Gastroesophageal sphincter (tissue), 4 donors: ENCODE measurements around the gene TGFB1I1. TPM values are rescaled to one million over a fixed set of nuclear protein-coding genes. Genes with fewer than 3 reads are reported as not detected.

Experiments
- ATAC-seq: fragments of 150-250 bp; one replicate; pipeline ENCODE4 v1.9.1; 2016; ENCODE audit warnings: mild to moderate bottlenecking, moderate library complexity
- H3K27ac ChIP-seq, 4 donors: fragments of 200-600 bp; sonication (generic) in 3 of 4; 1 replicate in 3 of 4; 2 replicates in 1 of 4; pipeline ENCODE4 v1.5.1; 2016 to 2019
- H3K27me3 ChIP-seq: fragments of 200-600 bp; sonication (generic); one replicate; pipeline ENCODE4 v1.5.1; 2019
- H3K36me3 ChIP-seq, 2 donors: fragments of 200-600 bp; sonication (generic); one replicate each; pipeline ENCODE4 v1.5.1; 2019; ENCODE audit warnings: control low read depth in 1 of 2
- H3K4me1 ChIP-seq, 3 donors: fragments of 200-600 bp; sonication (generic); 1 replicate in 2 of 3; 2 replicates in 1 of 3; pipeline ENCODE4 v1.5.1; 2016 to 2019; ENCODE audit warnings: control low read depth in 2 of 3
- H3K4me3 ChIP-seq, 2 donors: fragments of 200-600 bp; sonication (generic); one replicate each; pipeline ENCODE4 v1.5.1; 2019; ENCODE audit warnings: mild to moderate bottlenecking in 1 of 2, moderate library complexity in 1 of 2
- H3K9me3 ChIP-seq, 3 donors: fragments of 200-600 bp; sonication (generic); one replicate each; pipeline ENCODE4 v1.5.1; 2017 to 2019; ENCODE audit warnings: control low read depth in 2 of 3
- CTCF ChIP-seq, 4 experiments: fragments of 200-600 bp in 2 of 4; fragments of 450-650 bp in 2 of 4; sonication (generic) in 1 of 4; IDR thresholded peaks; one replicate each; pipeline ENCODE4 v1.5.1; 2017 to 2019; ENCODE audit warnings: antibody characterized with exemption in 4 of 4, mild to moderate bottlenecking in 2 of 4, moderate library complexity in 2 of 4
- EP300 ChIP-seq: sonication (generic); formaldehyde crosslinking; IDR thresholded peaks from one replicate; pipeline ENCODE4 v1.6.1; 2017; ENCODE audit warnings: antibody characterized with exemption, mild to moderate bottlenecking
- POLR2A ChIP-seq, 2 donors: fragments of 450-650 bp; IDR thresholded peaks; one replicate each; pipeline ENCODE4 v1.6.1; 2017; ENCODE audit warnings: antibody characterized with exemption in 2 of 2, mild to moderate bottlenecking in 2 of 2, moderate library complexity in 1 of 2
- POLR2AphosphoS5 ChIP-seq: sonication (generic); formaldehyde crosslinking; IDR thresholded peaks from one replicate; pipeline ENCODE4 v1.6.1; 2017; ENCODE audit warnings: antibody characterized with exemption
- WGBS, 2 donors: methylation state at CpG; one replicate each; pipeline ENCODE4 v1.1.5; 2018; ENCODE audit warnings: low coverage in 1 of 2; 5-methylcytosine and 5-hydroxymethylcytosine counted together
- total RNA-seq, 4 donors: library from RNA; depleted of rRNA; stranded (reverse); fragments of >200 nt; gene quantifications; one replicate each; pipeline ENCODE4 v1.1.0, GENCODE V29; 2016

The TGFB1I1 gene
- total RNA-seq, 4 donors from 2014 or later, result 157 to 438 (median 211) TPM

GRCh38 chr16:31460582-31461002 lies 11.4 kb upstream of the TGFB1I1 start:
- 37 to 38% methylated on average over 8 of the region's 8 CpGs for WGBS, 2 donors
- ATAC-seq, result no peak
- Histone ChIP-seq H3K9me3 (no peaks in the 10 kb centered on the region), H3K27me3 (no peaks in the 10 kb centered on the region), H3K4me1 (peaks cover 0 to 45% (median 30%) of the 10 kb centered on the region in 3 donors), H3K27ac (peak overlapping the region; percentile 44 to 100 (median 95)), H3K4me3 (peak overlapping the region in 1 of 2 donors; percentile 66), H3K36me3 (peaks cover 0 to 48% of the 10 kb centered on the region in 2 donors)
- TF ChIP-seq CTCF (IDR thresholded peaks at IDR 0.05) (peak in 3 of 4 experiments; percentile 47 to 56 (median 53)), POLR2AphosphoS5 (no peak)

- Histone ChIP-seq H3K36me3 (peaks cover 0 to 56% of the 10 kb centered on the region in 2 donors), H3K27me3 (no peaks in the 10 kb centered on the region), H3K9me3 (no peaks in the 10 kb centered on the region), H3K27ac (peak overlapping the region in 3 of 4 donors; percentile 92 to 100 (median 98)), H3K4me1 (peaks cover 0 to 38% (median 25%) of the 10 kb centered on the region in 3 donors), H3K4me3 (no peak overlapping the region)
- ATAC-seq, result no peak
- 83 to 84% methylated on average over 6 to 8 of the region's 10 CpGs for WGBS, 2 donors
- no peak for TF ChIP-seq POLR2AphosphoS5
- TF ChIP-seq POLR2A (IDR thresholded peaks at IDR 0.05), result no peak
- no peak for TF ChIP-seq CTCF (IDR thresholded peaks at IDR 0.05)
- TF ChIP-seq EP300, result no peak
Measured at GRCh38 chr16:31461201-31461920, 10.6 kb upstream of the TGFB1I1 start.

GRCh38 chr16:31461921-31462804 lies 9.8 kb upstream of the TGFB1I1 start:
- no peak for ATAC-seq
- Histone ChIP-seq H3K27me3 (no peaks in the 10 kb centered on the region), H3K4me3 (no peak overlapping the region), H3K4me1 (peaks cover 0 to 30% (median 17%) of the 10 kb centered on the region in 3 donors), H3K27ac (no peak overlapping the region), H3K36me3 (peaks cover 0 to 59% of the 10 kb centered on the region in 2 donors), H3K9me3 (no peaks in the 10 kb centered on the region)
- TF ChIP-seq CTCF (IDR thresholded peaks at IDR 0.05), result no peak
- no peak for TF ChIP-seq EP300
- no peak for TF ChIP-seq POLR2AphosphoS5
- no peak for TF ChIP-seq POLR2A (IDR thresholded peaks at IDR 0.05)
- WGBS, 2 donors, result 88% methylated on average over 5 of the region's 35 CpGs; no CpG with 5 or more reads in 1 of the 2 donors

GRCh38 chr16:31464348-31464769 lies 7.6 kb upstream of the TGFB1I1 start:
- H3K27me3 ChIP-seq, result no peaks in the 10 kb centered on the region
- TF ChIP-seq EP300, result no peak
- no peak for TF ChIP-seq CTCF (IDR thresholded peaks at IDR 0.05)
- TF ChIP-seq POLR2AphosphoS5, result no peak
- TF ChIP-seq POLR2A (IDR thresholded peaks at IDR 0.05), result no peak
- no peak overlapping the region for H3K4me3 ChIP-seq
- H3K4me1 ChIP-seq, result peaks cover 0 to 16% (median 6%) of the 10 kb centered on the region in 3 donors
- H3K27ac ChIP-seq, result no peak overlapping the region
- H3K9me3 ChIP-seq, result no peaks in the 10 kb centered on the region
- WGBS, 2 donors, result 85% methylated on average over 4 of the region's 36 CpGs; no CpG with 5 or more reads in 1 of the 2 donors
- H3K36me3 ChIP-seq, result peaks cover 0 to 59% of the 10 kb centered on the region in 2 donors
- no peak for ATAC-seq
